Loucy (cell line): ENCODE measurements around the gene KLRG1.

Experiments used
- CTCF ChIP-seq: fragments of 200-600 bp; sonication (generic); conservative IDR thresholded peaks from 2 replicates; pipeline ENCODE4 v1.5.1; 2014; ENCODE audit warnings: mild to moderate bottlenecking, antibody characterized with exemption, low read length
- EZH2phosphoT487 ChIP-seq: fragments of 200-600 bp; IDR thresholded peaks from 2 replicates; pipeline ENCODE4 v1.6.1; 2018; ENCODE audit warnings: antibody characterized with exemption, mild to moderate bottlenecking, moderate library complexity, borderline replicate concordance

GRCh38 chr12:8953773-8954402 lies 35.5 kb upstream of the KLRG1 start:
- TF ChIP-seq CTCF (no peak), EZH2phosphoT487 (no peak)
